Effector memory CD4-positive, alpha-beta T cell (primary cell): ENCODE measurements around the gene RTL10.

Experiments
- DNase-seq, 3 donors: peaks; one replicate each; pipeline ENCODE4 v3.0.0-alpha.2; 2020
- H3K27ac ChIP-seq: 2 replicates; pipeline ENCODE4 v1.7.0; 2013; ENCODE audit warnings: mild to moderate bottlenecking, low read length, moderate library complexity; ENCODE audit not compliant: insufficient read depth, poor library complexity, severe bottlenecking
- H3K27me3 ChIP-seq: replicated peaks from 2 replicates; pipeline ENCODE4 v1.7.0; 2013; ENCODE audit warnings: mild to moderate bottlenecking, low read length; ENCODE audit not compliant: insufficient read depth, control insufficient read depth, poor library complexity, severe bottlenecking
- H3K36me3 ChIP-seq: 2 replicates; pipeline ENCODE4 v1.7.0; 2013; ENCODE audit warnings: mild to moderate bottlenecking, low read length, moderate library complexity; ENCODE audit not compliant: control insufficient read depth, insufficient read depth
- H3K4me1 ChIP-seq: 2 replicates; pipeline ENCODE4 v1.7.0; 2013; ENCODE audit warnings: low read length, mild to moderate bottlenecking; ENCODE audit not compliant: control insufficient read depth, insufficient read depth, poor library complexity, severe bottlenecking
- H3K4me3 ChIP-seq: 2 replicates; pipeline ENCODE4 v1.7.0; 2013; ENCODE audit warnings: low read length, low read depth, mild to moderate bottlenecking; ENCODE audit not compliant: insufficient read depth, poor library complexity, severe bottlenecking
- H3K9me3 ChIP-seq: 2 replicates; pipeline ENCODE4 v1.7.0; 2013; ENCODE audit warnings: mild to moderate bottlenecking, low read length, moderate library complexity; ENCODE audit not compliant: control insufficient read depth

The RTL10 gene

DNA sequence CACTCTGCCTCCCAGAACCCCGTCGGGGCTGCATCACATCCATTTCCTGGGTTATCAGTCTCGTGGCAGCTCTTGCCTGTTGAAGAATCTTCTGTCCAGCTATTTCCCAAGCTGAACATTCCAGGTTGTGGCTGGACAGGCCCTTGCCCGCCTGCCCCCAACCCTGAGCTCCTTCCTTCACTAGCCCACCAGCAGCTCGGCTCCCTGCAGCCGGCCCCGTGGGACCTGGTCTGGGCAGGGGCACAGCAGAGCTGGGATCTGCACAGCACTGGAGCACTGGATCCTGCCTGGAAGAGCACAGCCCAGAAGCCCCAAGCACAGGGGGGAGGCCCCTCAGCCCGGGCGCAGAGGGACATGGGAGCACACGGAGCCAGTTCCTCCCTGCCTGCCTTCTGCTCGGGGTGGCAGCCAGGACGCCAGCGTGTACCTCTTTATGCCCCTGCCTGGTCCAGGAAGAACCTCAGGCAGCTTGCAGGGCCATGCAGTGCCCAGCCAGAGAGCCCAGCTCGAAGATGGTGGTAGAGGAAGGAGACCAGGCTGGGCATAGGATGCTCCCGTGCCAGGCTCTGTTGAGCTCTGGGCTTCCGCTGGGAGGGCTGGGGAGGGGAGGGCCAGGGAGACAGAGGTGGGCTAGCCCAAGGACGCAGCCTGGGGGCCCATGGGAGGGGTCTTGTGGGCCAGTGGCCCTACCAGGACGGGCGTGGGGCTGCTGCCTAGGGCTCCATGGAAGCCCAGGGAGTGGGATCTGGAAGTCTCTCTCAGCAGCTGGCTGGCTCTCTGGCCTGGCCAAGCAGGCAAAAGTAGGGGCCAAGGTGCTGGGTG, 16.6 kb upstream of the RTL10 start:
- no peak overlapping the region for H3K4me3 ChIP-seq
- no peak for DNase-seq
- H3K27ac ChIP-seq = no peak overlapping the region
- no peaks in the 10 kb centered on the region for H3K27me3 ChIP-seq
- H3K9me3 ChIP-seq = no peaks in the 10 kb centered on the region
- no peaks in the 10 kb centered on the region for H3K36me3 ChIP-seq
- H3K4me1 ChIP-seq = peaks cover 13% of the 10 kb centered on the region

- DNase-seq = no peak
- no peaks in the 10 kb centered on the region for H3K9me3 ChIP-seq
- no peak overlapping the region for H3K4me3 ChIP-seq
- H3K4me1 ChIP-seq = peaks cover 13% of the 10 kb centered on the region
- H3K36me3 ChIP-seq = no peaks in the 10 kb centered on the region
- H3K27me3 ChIP-seq = no peaks in the 10 kb centered on the region
- no peak overlapping the region for H3K27ac ChIP-seq
Observed at GRCh38 chr22:19870153-19871022, 15.7 kb upstream of the RTL10 start.

- peaks cover 8% of the 10 kb centered on the region for H3K4me1 ChIP-seq
- no peak overlapping the region for H3K27ac ChIP-seq
- no peaks in the 10 kb centered on the region for H3K27me3 ChIP-seq
- H3K9me3 ChIP-seq = no peaks in the 10 kb centered on the region
- no peaks in the 10 kb centered on the region for H3K36me3 ChIP-seq
- no peak for DNase-seq
- no peak overlapping the region for H3K4me3 ChIP-seq
Observed at GRCh38 chr22:19869497-19870152, 15.0 kb upstream of the RTL10 start.

DNA sequence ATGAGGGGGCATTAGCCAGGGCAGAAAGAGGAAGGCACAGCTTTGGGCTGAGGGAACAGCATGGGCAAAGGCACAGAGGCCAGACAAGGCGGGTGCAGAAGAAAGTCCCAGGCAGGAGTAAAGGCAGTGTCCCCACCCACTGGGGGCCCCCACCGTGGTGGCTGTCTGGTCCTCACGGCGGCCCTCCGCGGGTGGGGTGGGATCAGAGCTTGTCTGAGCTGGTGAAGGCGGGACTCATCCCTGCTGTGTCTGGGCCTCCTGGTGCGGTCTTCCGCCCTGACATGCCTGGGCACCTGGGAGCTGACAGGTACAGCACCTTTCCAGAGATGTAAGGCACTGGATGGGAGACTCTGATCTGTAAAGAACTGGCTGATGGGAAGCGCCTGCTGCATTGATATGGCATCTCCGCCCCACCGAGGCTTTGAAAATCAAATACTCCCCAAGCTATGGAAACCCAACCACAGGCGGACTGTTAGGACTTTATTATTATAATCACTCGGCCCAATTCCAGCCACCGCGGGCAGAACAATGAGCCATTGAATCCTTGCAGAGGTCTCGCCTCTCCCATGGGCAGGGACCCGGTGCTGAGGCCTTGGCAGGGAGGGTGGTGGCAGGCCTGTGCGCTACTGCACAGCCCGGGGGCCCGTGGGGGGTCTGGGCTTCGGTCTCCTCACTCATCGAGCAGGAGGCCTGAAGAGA, 14.2 kb upstream of the RTL10 start:
- Histone ChIP-seq H3K4me1 (peaks cover under 1% of the 10 kb centered on the region), H3K27me3 (no peaks in the 10 kb centered on the region), H3K4me3 (no peak overlapping the region), H3K9me3 (no peaks in the 10 kb centered on the region), H3K36me3 (no peaks in the 10 kb centered on the region), H3K27ac (no peak overlapping the region)
- DNase-seq = no peak

DNA sequence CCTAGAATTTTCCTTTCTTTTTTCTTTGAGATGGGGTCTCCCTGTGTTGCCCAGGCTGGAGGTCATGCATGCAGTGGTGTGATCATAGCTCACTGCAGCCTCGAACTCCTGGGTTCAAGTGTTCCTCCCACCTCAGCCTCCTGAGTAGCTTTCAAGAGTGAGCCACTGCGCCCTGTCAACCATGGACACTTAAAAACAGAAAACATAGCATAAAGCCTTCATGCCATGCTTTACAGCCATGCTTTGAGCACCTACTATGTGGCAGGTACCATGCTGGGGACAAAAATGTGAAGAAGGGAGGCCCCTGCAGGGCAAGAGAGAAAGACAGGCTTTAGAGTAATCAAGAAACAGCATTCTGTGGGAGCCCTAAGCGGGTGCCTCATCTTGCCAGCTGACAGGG, 13.7 kb upstream of the RTL10 start:
- no peak for DNase-seq
- Histone ChIP-seq H3K27ac (no peak overlapping the region), H3K27me3 (no peaks in the 10 kb centered on the region), H3K9me3 (no peaks in the 10 kb centered on the region), H3K4me3 (no peak overlapping the region), H3K36me3 (no peaks in the 10 kb centered on the region), H3K4me1 (no peaks in the 10 kb centered on the region)

DNA sequence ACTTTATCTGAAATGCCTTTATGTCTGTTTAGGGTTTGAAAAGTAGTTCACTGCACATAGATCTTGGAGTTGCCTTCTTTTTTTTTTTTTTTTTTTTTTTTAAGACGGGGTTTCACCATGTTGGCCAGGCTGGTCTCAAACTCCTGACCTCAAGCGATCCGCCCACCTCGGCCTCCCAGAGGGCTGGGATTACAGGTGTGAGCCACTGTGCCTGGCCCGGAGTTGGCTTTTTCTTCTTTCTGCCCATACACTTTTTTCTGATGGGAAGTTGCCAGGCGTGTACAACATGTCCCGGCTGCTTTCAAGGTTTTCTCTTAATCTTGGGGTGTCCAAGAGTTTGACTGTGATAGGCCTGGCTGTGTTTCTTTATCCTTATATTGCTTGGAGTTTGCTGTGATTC, 12.9 kb upstream of the RTL10 start:
- H3K27ac ChIP-seq = no peak overlapping the region

GRCh38 chr22:19866665-19867009, 12.0 kb upstream of the RTL10 start:
- no peak overlapping the region for H3K4me3 ChIP-seq
- H3K27ac ChIP-seq = no peak overlapping the region
- H3K27me3 ChIP-seq = no peaks in the 10 kb centered on the region
- H3K36me3 ChIP-seq = no peaks in the 10 kb centered on the region
- H3K9me3 ChIP-seq = no peaks in the 10 kb centered on the region
- no peaks in the 10 kb centered on the region for H3K4me1 ChIP-seq
- no peak for DNase-seq

More for the DNA sequence above, 12.9 kb upstream of the RTL10 start:
- no peak for DNase-seq
- Histone ChIP-seq H3K9me3 (no peaks in the 10 kb centered on the region), H3K36me3 (no peaks in the 10 kb centered on the region), H3K4me3 (no peak overlapping the region), H3K4me1 (no peaks in the 10 kb centered on the region), H3K27me3 (no peaks in the 10 kb centered on the region)

GRCh38 chr22:19865141-19865829, 10.6 kb upstream of the RTL10 start:
- no peaks in the 10 kb centered on the region for H3K27me3 ChIP-seq
- no peak overlapping the region for H3K27ac ChIP-seq
- no peak overlapping the region for H3K4me3 ChIP-seq
- no peaks in the 10 kb centered on the region for H3K9me3 ChIP-seq
- H3K36me3 ChIP-seq = no peaks in the 10 kb centered on the region
- no peak for DNase-seq
- H3K4me1 ChIP-seq = no peaks in the 10 kb centered on the region

GRCh38 chr22:19864538-19865106, 9.9 kb upstream of the RTL10 start:
- no peak overlapping the region for H3K27ac ChIP-seq
- no peaks in the 10 kb centered on the region for H3K36me3 ChIP-seq
- H3K9me3 ChIP-seq = no peaks in the 10 kb centered on the region
- no peaks in the 10 kb centered on the region for H3K4me1 ChIP-seq
- no peaks in the 10 kb centered on the region for H3K27me3 ChIP-seq
- H3K4me3 ChIP-seq = no peak overlapping the region
- no peak for DNase-seq
